ENCODE data around the gene HEATR5A.
"Not testable (repeated sequence)": the region's sequence is repeated elsewhere in the genome, so short reads cannot be mapped to it uniquely, and the experiment has no call there.

The HEATR5A gene

DNA sequence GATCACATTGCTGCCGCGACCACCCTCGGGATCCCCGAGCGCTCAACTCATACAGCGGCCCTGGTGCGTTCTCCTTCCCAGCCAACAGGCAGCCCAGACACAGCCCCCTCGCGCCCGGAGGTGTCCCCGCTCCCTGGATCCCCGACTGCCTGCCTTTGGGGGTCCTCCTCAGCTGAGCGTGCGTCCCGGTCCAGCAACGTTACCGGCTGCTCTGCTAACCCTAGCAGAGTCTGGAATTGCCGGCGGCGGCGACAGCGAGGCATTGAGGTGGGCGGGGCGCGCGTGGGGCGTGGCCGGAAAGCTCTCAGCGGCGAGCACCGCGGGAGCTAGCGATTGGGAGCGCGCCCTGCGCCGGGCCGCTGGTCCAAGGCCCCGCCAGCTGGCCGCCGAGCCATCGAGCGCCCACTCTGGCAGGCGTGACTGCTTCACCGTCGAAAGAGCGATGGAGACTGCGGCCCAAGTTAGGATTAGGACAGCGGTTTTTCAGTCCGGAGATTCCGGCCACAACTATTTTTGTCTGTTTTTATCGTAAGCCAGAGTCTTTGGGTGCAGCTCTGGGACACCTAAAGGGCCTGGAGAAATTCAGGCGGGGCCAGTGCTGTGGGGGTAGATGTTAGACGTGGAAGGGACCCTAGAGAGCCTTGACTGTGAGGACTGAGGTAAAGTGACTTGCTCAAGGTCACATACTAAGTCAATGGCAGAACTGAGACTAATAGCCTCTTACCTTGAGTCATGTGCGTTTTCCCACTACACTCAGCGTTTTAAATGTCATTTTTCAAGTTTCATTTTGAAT, at the start of gene HEATR5A:
Gene HEATR5A (minus strand): TSS at position 232 of the 793 bp plus-strand sequence. CDS start 17,575 bp downstream, outside the sequence.
- DNase-seq, result peak; percentile 93

DNA sequence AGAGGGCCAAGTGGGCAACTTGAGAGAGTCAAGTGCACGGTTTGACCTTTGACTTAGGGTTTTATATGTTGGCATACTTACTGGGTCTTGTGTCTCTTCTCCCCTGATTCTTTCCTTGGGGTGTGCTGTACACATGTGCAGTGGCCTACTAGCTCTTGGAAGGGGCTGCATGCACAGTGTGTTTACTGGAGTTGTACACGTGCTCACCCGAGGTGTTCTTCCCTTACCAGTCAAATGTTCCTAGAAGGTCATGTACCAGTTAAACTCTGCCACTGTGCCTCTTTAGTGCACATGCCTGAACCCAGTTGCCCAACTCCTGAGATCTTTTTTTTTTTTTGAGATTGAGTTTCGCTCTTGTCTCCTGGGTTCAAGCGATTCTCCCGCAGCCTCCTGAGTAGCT, 46.2 kb upstream of the HEATR5A start:
- no peak for DNase-seq

DNA sequence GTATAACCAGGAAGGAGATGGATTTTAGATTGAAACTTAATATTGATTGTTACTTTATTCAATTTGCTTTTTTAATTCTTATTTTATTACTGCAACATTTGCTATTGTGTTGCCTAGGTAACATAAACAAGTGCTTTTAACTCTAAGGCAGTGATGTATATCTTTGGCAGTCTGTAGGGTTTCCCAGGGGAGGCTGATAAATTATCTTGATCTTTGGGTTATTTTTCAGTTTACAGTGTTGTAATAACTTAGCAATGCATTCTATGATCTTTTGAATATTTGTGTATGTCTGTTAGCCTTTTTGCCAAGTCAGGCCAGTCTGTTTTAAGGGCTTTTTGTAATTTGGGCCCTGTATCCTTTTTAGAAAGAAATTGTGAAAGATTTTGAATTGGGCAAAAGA, 44.8 kb upstream of the HEATR5A start:
- DNase-seq, result no peak

DNA sequence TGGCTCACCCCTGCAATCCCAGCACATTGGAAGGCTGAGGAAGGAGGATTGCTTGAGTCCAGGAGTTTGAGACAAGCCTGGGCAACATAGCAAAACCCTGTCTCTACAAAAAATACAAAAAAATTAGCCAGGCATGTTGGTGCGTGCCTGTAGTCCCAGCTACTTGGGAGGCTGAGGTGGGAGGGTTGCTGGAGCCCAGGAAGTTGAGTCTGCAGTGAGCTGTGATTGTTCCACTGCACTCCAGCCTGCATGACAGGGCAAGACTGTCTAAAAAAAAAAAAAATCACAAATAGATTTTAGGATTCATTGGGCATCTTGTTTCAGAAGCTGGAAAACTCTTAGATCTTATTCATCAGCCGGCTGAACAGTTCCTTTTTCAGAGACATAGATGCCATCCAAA, 42.1 kb upstream of the HEATR5A start:
- not testable (repeated sequence) for DNase-seq

GRCh38 chr14:31461545-31461944, 41.2 kb upstream of the HEATR5A start:
- DNase-seq, result no peak

DNA sequence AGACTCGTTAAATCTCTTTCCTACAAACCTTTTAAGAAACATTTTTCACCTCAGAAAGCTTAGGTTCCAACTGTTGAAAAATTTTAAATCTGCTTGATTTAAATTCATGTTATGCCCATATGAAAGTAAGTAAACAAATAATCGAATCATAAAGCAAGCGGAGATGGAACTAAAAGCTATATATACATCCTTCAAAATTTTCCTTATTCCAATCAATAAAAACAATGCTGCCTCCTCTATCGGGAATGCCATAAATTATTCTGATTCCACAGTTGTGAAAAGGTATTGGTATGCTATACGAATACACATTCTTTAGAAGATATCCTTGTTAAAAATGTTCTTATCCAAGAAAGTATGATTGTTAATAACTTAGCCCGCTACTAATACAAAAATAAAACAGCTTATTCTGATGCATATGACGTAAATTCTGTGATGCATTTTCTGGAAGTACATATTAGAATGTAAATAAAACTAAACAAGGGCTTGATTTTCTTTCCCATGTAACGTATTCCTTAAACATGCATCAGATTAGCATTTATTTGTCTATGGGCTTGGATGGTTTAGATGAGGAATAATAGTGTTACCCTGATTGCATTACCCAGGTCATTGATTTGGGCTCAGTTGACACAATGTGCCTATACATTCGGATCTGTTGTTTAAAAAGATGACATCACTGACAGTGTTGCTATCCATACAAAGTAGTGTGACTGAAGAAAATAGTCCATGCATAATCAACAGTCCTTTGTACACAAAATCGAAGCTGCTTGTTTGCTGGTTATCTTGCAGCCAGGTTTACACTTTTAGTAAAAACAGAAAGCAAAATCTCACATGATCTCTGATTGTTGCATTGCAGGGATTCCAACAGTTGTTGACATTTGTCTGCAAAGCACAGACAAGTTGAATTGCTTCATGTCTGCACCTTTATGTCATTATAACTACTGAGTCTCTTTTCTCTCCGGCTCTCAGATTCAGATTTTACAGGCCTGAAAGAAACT, 37.6 kb upstream of the HEATR5A start:
- DNase-seq, result no peak

GRCh38 chr14:31456841-31457664, 36.7 kb upstream of the HEATR5A start, which contains the start of gene DTD2:
Gene DTD2, minus strand, starts transcription at chr14:31457506. Its CDS starts 113 bp downstream, at chr14:31457393.
- DNase-seq, result peak; percentile 91

DNA sequence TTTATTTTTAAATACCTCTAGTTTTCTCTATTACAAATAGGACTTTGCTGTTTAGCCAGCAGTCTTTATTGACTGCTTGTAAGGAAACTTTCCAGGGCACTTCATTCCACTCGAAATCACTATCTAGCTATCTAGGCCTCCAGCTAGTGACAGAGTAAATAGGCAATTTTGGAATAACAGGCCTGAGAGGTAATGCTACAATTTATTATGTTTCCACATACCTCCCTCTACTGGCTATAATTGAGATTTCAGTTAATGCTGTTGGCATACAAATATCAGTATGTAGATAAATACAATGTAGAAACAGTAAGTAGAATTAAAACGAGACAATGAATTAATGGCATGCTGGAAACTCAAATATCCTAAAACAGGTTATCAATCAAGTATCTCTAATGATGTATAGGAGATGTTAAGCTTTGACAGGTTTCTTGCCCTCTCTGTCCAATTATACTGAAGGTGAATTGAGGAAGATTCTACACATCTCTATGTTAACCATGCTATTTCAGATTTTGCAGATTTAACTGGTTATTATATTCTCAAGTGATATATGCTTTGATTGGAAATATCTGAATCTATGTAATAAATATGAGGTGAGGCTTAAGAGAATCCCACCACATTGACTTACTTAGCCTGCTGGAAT, 29.7 kb upstream of the HEATR5A start:
- no peak for DNase-seq

GRCh38 chr14:31449136-31449535, 28.8 kb upstream of the HEATR5A start:
- no peak for DNase-seq

DNA sequence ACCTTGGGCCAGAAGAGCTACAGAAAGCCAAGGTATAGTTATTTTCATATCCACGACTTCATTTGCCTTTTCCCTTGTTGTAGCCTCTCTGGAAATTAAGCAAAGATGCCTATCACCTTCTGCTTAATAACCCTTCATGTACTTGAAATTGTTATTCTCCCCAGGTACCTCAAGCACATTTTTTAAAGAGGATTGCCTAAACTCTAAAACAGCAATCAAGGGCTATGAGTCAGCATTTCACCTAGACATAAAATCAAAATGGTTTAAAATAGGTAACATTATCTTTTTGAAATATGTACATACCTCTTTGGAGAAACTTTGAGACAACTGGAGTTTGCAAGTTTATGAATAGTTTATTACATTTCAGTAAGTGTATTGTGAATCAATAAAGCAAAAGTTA, 25.4 kb upstream of the HEATR5A start:
- DNase-seq, result no peak

- no peak for DNase-seq
Measured at GRCh38 chr14:31442284-31442683, 21.9 kb upstream of the HEATR5A start.

- DNase-seq, result no peak
Measured at GRCh38 chr14:31441273-31442111, 21.1 kb upstream of the HEATR5A start.

DNA sequence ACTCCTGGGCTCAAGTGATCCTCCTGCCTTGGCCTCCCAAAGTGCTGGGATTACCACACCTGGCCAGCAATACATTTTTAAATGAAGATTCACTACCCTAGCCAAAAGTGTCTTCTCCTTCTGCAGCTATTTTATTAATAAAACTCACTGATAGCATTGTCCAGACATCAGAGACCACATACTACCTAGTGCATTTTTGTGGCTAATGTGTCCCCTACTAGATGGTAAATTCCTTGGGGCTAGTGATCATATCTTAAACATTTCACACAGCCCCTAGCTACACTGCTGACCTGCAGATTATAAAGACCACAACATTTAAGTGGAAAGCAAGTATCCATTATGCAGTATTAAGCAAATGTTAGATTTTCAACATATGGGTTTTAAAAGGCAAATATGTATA, 19.9 kb upstream of the HEATR5A start:
- no peak for DNase-seq

DNA sequence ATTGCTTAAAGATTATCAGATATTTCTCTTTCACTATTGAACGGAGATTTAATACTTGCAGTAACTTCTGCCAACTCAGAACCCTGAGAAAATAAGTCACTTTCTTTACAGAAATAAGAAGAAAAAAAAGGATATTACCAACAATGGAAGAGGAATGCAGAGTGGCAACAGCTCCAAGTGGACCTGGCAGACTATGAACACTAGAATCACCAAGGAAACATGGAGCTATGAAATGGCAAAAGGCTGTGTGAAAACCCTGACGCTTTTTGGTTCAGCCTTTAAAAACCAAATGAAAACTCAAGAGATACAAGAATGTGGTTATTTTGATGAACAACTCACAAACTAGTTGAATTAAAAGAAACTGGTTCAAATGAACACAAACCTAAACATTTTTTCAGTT, 19.2 kb upstream of the HEATR5A start:
- DNase-seq, result no peak

- not testable (repeated sequence) for DNase-seq
Measured at GRCh38 chr14:31437045-31437691, 16.8 kb upstream of the HEATR5A start.

GRCh38 chr14:31435276-31435675, 14.9 kb upstream of the HEATR5A start:
- no peak for DNase-seq

DNA sequence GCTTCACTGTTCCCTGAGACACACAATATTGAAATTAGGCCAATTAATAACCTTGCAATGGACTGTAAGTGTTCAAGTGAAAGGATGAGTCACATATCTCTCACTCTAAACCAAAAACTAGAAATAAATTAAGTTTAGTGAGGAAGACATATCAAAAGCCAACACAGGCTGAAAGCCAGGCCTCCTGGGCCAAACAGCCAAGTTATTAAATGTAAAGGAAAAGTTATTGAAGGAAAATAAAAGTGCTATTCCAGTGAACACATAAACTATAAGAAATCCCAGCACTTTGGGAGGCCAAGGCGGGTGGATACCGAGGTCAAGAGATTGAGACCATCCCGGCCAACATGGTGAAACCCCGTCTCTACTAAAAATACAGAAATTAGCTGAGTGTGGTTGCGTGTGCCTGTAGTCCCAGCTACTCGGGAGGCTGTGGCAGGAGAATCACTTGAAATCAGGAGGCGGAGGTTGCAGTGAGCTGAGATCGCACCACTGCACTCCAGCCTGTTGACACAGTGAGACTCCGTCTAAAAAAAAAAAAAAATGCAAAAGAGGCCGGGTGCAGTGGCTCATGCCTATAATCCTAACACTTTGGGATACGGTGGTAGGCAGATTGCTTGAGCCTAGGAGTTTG, 10.4 kb upstream of the HEATR5A start:
- DNase-seq, result no peak

GRCh38 chr14:31429791-31430190, 9.4 kb upstream of the HEATR5A start:
- DNase-seq, result no peak

DNA sequence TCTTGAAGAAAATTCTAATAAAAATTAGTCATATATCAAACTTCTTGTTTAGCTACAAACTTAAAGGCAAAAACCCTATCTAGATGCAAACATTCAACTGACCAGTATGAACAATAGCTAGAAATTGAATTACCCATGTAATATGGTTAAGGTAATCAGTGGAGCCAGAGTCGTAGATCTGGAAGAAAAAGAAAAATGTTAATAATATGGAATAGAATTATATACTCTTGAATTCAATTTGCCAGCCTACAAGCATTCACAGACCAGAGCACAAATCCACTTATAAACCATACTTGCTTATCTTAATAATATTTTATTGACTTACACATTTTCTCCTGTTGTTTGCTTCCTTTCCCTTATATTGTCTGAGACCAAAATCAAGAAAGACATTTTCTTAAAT, 7.7 kb upstream of the HEATR5A start:
- DNase-seq, result no peak

- DNase-seq, result no peak
Measured at GRCh38 chr14:31426663-31427062, 6.3 kb upstream of the HEATR5A start.
